ENCODE data around the gene PNKP.

Gene PNKP

GRCh38 chr19:49883094-49883493, 15.7 kb upstream of the PNKP start:
- H3K4me3 ChIP-seq (ENCODE audit: low read length), result no peak overlapping the region
- DNase-seq (ENCODE audit: low read depth), result no peak
- no peak for TF ChIP-seq CTCF (conservative IDR thresholded peaks at IDR 0.05; ENCODE audit: low read length)

GRCh38 chr19:49882643-49883042, 15.3 kb upstream of the PNKP start:
- no peak overlapping the region for H3K4me3 ChIP-seq (ENCODE audit: low read length)
- TF ChIP-seq CTCF (conservative IDR thresholded peaks at IDR 0.05; ENCODE audit: low read length), result no peak

GRCh38 chr19:49881672-49882394, 14.5 kb upstream of the PNKP start:
- DNase-seq (ENCODE audit: low read depth), result no peak
- H3K4me3 ChIP-seq (ENCODE audit: low read length), result no peak overlapping the region
- no peak for TF ChIP-seq CTCF (conservative IDR thresholded peaks at IDR 0.05; ENCODE audit: low read length)

More at GRCh38 chr19:49882643-49883042, 15.3 kb upstream of the PNKP start:
- DNase-seq (ENCODE audit: low read depth), result no peak

- DNase-seq (ENCODE audit: low read depth), result no peak
- TF ChIP-seq CTCF (conservative IDR thresholded peaks at IDR 0.05; ENCODE audit: low read length), result no peak
- no peak overlapping the region for H3K4me3 ChIP-seq (ENCODE audit: low read length)
Observed at GRCh38 chr19:49881186-49881585, 13.8 kb upstream of the PNKP start.

- H3K4me3 ChIP-seq (ENCODE audit: low read length), result no peak overlapping the region
- TF ChIP-seq CTCF (conservative IDR thresholded peaks at IDR 0.05; ENCODE audit: low read length), result no peak
- DNase-seq (ENCODE audit: low read depth), result no peak
Observed at GRCh38 chr19:49880162-49880869, 12.9 kb upstream of the PNKP start.

GRCh38 chr19:49879243-49879963, 12.0 kb upstream of the PNKP start:
- no peak overlapping the region for H3K4me3 ChIP-seq (ENCODE audit: low read length)
- no peak for DNase-seq (ENCODE audit: low read depth)
- TF ChIP-seq CTCF (conservative IDR thresholded peaks at IDR 0.05; ENCODE audit: low read length), result no peak

All from AG10803 (cell line).